PC-3 (cell line): ENCODE data around the gene C17orf100. TPM values are rescaled to one million over a fixed set of nuclear protein-coding genes. Genes with fewer than 3 reads are reported as not detected.

Source experiments
- ATAC-seq: fragments of 200-7000 bp; cut with Tn5 transposase; 2 replicates; pipeline ENCODE4 v1.9.1; 2020; ENCODE audit warnings: mild to moderate bottlenecking, moderate library complexity
- BruUV-seq: library from RNA; stranded (reverse); fragments of 400-500 nt; replicated peaks from 2 replicates; lab custom pipeline; 2021; lab: Mats Ljungman, UMichigan
- CTCF ChIA-PET: fragments of 300-600 bp; sonication (Branson Sonifier 250); formaldehyde crosslinking; loops from one replicate; lab custom pipeline; 2022; ENCODE audit warnings: antibody characterized with exemption; lab: Charles Lee
- POLR2A ChIA-PET: fragments of 300-600 bp; sonication (Branson Sonifier 250); formaldehyde crosslinking; loops from one replicate; lab custom pipeline; 2022; ENCODE audit warnings: antibody characterized with exemption; ENCODE audit not compliant: unreplicated experiment; lab: Charles Lee
- DNase-seq: peaks from one replicate; pipeline ENCODE4 v3.0.0-alpha.2; 2015
- H2AFZ ChIP-seq: fragments of 300-600 bp; sonication (generic); 2 replicates; pipeline ENCODE4 v1.6.0; 2016; ENCODE audit warnings: antibody characterized with exemption, low read length
- H3F3A ChIP-seq: fragments of 300-600 bp; sonication (generic); one replicate; pipeline ENCODE4 v1.6.0; 2017; ENCODE audit warnings: antibody characterized with exemption, low read length, control low read depth, mild to moderate bottlenecking; ENCODE audit not compliant: unreplicated experiment
- H3K27ac ChIP-seq: fragments of 300-600 bp; sonication (generic); 2 replicates; pipeline ENCODE4 v1.5.1; 2016; ENCODE audit warnings: mild to moderate bottlenecking, low read length
- H3K27me3 ChIP-seq: fragments of 300-600 bp; sonication (generic); 2 replicates; pipeline ENCODE4 v1.6.1; 2016; ENCODE audit warnings: low read length, mixed read lengths
- H3K36me3 ChIP-seq: fragments of 300-600 bp; sonication (generic); 2 replicates; pipeline ENCODE4 v1.6.1; 2016; ENCODE audit warnings: low read depth, mixed run types, low read length, mixed read lengths
- H3K4me1 ChIP-seq: fragments of 300-600 bp; sonication (generic); 2 replicates; pipeline ENCODE4 v1.5.1; 2016; ENCODE audit warnings: low read length; ENCODE audit not compliant: insufficient read depth
- H3K4me2 ChIP-seq: fragments of 300-600 bp; sonication (generic); 2 replicates; pipeline ENCODE4 v1.6.0; 2016; ENCODE audit warnings: low read length
- H3K4me3 ChIP-seq: fragments of 300-600 bp; sonication (generic); 2 replicates; pipeline ENCODE4 v1.5.1; 2016; ENCODE audit warnings: mild to moderate bottlenecking, low read length, mixed read lengths
- H3K79me2 ChIP-seq: fragments of 300-600 bp; sonication (generic); 2 replicates; pipeline ENCODE4 v1.6.1; 2017; ENCODE audit warnings: low read length, mixed read lengths
- H3K9ac ChIP-seq: fragments of 300-600 bp; sonication (generic); 2 replicates; pipeline ENCODE4 v1.6.0; 2016; ENCODE audit warnings: mild to moderate bottlenecking, low read length
- H3K9me2 ChIP-seq: fragments of 300-600 bp; sonication (generic); replicated peaks from 2 replicates; pipeline ENCODE4 v1.6.1; 2016; ENCODE audit warnings: mixed run types, low read length, mixed read lengths
- H3K9me3 ChIP-seq: fragments of 300-600 bp; sonication (generic); 2 replicates; pipeline ENCODE4 v1.6.1; 2016; ENCODE audit warnings: low read length, mixed read lengths
- H4K20me1 ChIP-seq: fragments of 300-600 bp; sonication (generic); 2 replicates; pipeline ENCODE4 v1.6.1; 2016; ENCODE audit warnings: low read length, mixed read lengths
- EZH2 ChIP-seq: fragments of 300-600 bp; sonication (generic); IDR thresholded peaks from one replicate; pipeline ENCODE4 v1.6.1; 2017; ENCODE audit warnings: antibody characterized with exemption, mild to moderate bottlenecking, low read length; ENCODE audit not compliant: unreplicated experiment
- EZH2phosphoT487 ChIP-seq: fragments of 300-600 bp; sonication (generic); IDR thresholded peaks from 2 replicates; pipeline ENCODE4 v1.6.1; 2018; ENCODE audit warnings: mild to moderate bottlenecking, antibody characterized with exemption, low read length, borderline replicate concordance
- intact Hi-C: fragments of 100-400 bp; cut with micrococcal nuclease; formaldehyde crosslinking; loops from 2 replicates; pipeline ENCODE4 v1.9.0; 2023
- total RNA-seq: library from RNA; depleted of rRNA; stranded (reverse); fragments of >200 nt; gene quantifications from 2 replicates; pipeline ENCODE4 v1.2.3, GENCODE V29; 2014
- TF ChIP-seq, protein P1 (sequence below): fragments of 300-600 bp; sonication (generic); conservative IDR thresholded peaks from 2 replicates; pipeline ENCODE4 v1.5.1; 2017; ENCODE audit warnings: antibody characterized with exemption, low read depth, mild to moderate bottlenecking, low read length

Gene C17orf100
- total RNA-seq, 1 experiment from 2014 or later: 0.15 TPM

DNA sequence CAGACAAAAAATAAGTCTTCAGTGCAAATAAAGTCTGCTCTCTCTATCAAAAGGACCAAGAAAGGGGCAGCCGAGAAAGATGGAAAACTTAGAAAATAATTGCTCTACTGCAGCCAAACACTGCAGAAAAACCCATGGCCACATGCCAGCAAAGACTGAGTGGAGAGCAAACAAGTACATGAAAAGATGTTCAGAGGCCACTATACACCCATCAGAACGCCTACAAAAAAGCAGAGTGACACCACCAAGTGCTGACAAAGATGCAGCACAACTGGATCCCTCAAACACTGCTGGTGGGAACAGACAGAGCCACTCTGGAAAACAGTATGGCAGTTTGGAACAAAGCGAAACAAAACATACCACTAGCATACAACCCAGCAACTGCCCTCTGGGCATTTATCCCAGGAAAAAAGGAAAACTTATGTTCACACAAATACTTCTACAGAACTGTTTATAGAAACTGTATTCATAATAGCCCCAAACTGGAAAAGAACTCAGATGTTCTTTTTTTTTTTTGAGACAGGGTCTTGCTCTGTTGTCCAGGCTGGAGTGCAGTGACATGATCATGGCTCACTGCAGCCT, 47.7 kb upstream of the C17orf100 start:
- Histone ChIP-seq H2AFZ (no peak overlapping the region), H3K27ac (no peak overlapping the region), H3K79me2 (no peaks in the 10 kb centered on the region), H3F3A (no peaks in the 10 kb centered on the region), H3K27me3 (no peaks in the 10 kb centered on the region), H3K9ac (no peak overlapping the region), H3K9me2 (no peaks in the 10 kb centered on the region), H3K4me2 (no peak overlapping the region), H3K4me3 (no peak overlapping the region), H4K20me1 (no peaks in the 10 kb centered on the region), H3K9me3 (no peaks in the 10 kb centered on the region), H3K4me1 (peaks cover 12% of the 10 kb centered on the region), H3K36me3 (peaks cover 34% of the 10 kb centered on the region; the same call in 1 of the 2 replicates)
- no TSS peak for BruUV-seq
- ATAC-seq (no peak), DNase-seq (no peak)
- TF ChIP-seq EZH2 (no peak), EZH2phosphoT487 (no peak)
- TF ChIP-seq, protein P1, sequence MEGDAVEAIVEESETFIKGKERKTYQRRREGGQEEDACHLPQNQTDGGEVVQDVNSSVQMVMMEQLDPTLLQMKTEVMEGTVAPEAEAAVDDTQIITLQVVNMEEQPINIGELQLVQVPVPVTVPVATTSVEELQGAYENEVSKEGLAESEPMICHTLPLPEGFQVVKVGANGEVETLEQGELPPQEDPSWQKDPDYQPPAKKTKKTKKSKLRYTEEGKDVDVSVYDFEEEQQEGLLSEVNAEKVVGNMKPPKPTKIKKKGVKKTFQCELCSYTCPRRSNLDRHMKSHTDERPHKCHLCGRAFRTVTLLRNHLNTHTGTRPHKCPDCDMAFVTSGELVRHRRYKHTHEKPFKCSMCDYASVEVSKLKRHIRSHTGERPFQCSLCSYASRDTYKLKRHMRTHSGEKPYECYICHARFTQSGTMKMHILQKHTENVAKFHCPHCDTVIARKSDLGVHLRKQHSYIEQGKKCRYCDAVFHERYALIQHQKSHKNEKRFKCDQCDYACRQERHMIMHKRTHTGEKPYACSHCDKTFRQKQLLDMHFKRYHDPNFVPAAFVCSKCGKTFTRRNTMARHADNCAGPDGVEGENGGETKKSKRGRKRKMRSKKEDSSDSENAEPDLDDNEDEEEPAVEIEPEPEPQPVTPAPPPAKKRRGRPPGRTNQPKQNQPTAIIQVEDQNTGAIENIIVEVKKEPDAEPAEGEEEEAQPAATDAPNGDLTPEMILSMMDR: no peak
- ChIA-PET CTCF (no interaction called here), POLR2A (no interaction called here)
- intact Hi-C loops: no loop called here

DNA sequence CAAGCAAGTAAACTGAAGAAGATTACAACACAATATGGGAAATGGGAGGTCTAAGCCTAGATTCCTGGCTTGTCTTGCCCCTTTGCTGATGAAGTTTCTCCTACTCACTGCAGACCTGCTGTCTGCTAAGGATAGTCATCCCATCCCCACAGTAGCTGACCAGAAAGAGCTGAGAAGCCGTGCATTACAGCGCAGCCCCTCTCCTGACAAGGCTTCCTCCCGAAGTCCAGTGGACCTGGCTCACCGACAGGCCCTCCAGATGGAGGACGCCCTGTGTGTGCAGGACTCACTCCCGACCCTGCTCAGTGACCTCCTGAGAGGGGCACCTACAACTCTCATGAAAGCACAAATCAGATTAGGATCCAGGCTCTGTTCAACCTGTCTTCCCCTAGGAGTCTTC, 46.4 kb upstream of the C17orf100 start:
- Histone ChIP-seq H3K36me3 (peaks cover 38% of the 10 kb centered on the region), H3K27me3 (no peaks in the 10 kb centered on the region), H3K4me2 (no peak overlapping the region), H4K20me1 (no peaks in the 10 kb centered on the region), H3K9me3 (no peaks in the 10 kb centered on the region), H3K27ac (no peak overlapping the region), H3F3A (no peaks in the 10 kb centered on the region), H3K4me1 (peaks cover 16% of the 10 kb centered on the region), H3K4me3 (no peak overlapping the region), H2AFZ (no peak overlapping the region), H3K9ac (no peak overlapping the region), H3K79me2 (no peaks in the 10 kb centered on the region), H3K9me2 (no peaks in the 10 kb centered on the region)
- CTCF ChIA-PET: no interaction called here
- no TSS peak for BruUV-seq
- TF ChIP-seq EZH2phosphoT487: no peak
- TF ChIP-seq EZH2: no peak
- TF ChIP-seq, protein P1: no peak
- POLR2A ChIA-PET: no interaction called here
- intact Hi-C loops: no loop called here
- DNase-seq (no peak), ATAC-seq (no peak)

DNA sequence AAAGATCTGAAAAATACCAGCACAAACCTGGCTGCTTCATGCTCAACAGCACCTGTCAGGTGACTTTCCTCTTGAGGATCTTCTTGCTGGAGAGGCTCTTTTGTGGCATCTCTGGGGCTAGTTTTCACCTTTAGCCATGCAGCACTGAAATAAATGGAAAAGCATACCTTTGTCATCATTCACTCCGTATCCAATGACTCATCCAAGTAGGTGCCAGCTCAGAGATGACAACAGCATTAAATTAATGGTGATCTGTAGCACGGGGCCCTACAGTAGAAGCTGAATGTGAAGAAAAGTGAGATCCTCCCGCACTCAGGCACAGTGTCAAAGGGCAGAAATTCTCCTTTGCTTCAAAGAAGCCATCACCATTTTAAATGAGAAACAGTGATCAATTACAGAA, 43.2 kb upstream of the C17orf100 start:
- Histone ChIP-seq H3K9me3 (no peaks in the 10 kb centered on the region), H3K79me2 (no peaks in the 10 kb centered on the region), H3K4me3 (no peak overlapping the region), H3F3A (no peaks in the 10 kb centered on the region), H3K36me3 (peaks cover 30% of the 10 kb centered on the region), H4K20me1 (no peaks in the 10 kb centered on the region), H3K4me1 (peaks cover 16% of the 10 kb centered on the region), H3K4me2 (no peak overlapping the region; the same call in 1 of the 2 replicates), H3K9ac (no peak overlapping the region), H3K27me3 (no peaks in the 10 kb centered on the region), H2AFZ (no peak overlapping the region; the same call in 1 of the 2 replicates), H3K27ac (peak overlapping the region; percentile 40), H3K9me2 (no peaks in the 10 kb centered on the region)
- BruUV-seq: no TSS peak
- intact Hi-C loops: no loop called here
- POLR2A ChIA-PET: no interaction called here
- CTCF ChIA-PET: no interaction called here
- peak; percentile 90 for ATAC-seq
- TF ChIP-seq, protein P1: no peak
- TF ChIP-seq EZH2: no peak
- TF ChIP-seq EZH2phosphoT487: no peak
- DNase-seq: peak; percentile 84
